RWPE2 (cell line): ENCODE measurements around the gene ANK2.

Experiments
- ATAC-seq: fragments of 200-7000 bp; cut with Tn5 transposase; 3 replicates; pipeline ENCODE4 v1.9.1; 2021; ENCODE audit warnings: low read depth
- DNase-seq: peaks from one replicate; pipeline ENCODE4 v3.0.0-alpha.2; 2020; ENCODE audit warnings: low spot score
- H3K27ac ChIP-seq: fragments of 450-650 bp; 2 replicates; pipeline ENCODE4 v1.5.1; 2017; ENCODE audit warnings: mild to moderate bottlenecking; ENCODE audit not compliant: poor library complexity, severe bottlenecking
- H3K27me3 ChIP-seq: fragments of 250-450 bp; sonication (Bioruptor Pico); 2 replicates; pipeline ENCODE4 v1.5.1; 2021; ENCODE audit warnings: mild to moderate bottlenecking, moderate library complexity; ENCODE audit not compliant: insufficient read depth, poor library complexity, severe bottlenecking
- H3K36me3 ChIP-seq: fragments of 250-450 bp; sonication (Bioruptor Pico); 2 replicates; pipeline ENCODE4 v1.5.1; 2020; ENCODE audit warnings: low read depth, mild to moderate bottlenecking, moderate library complexity
- H3K4me1 ChIP-seq: fragments of 250-450 bp; sonication (Bioruptor Pico); 2 replicates; pipeline ENCODE4 v1.5.1; 2021; ENCODE audit warnings: mild to moderate bottlenecking, moderate library complexity; ENCODE audit not compliant: insufficient read depth, poor library complexity, severe bottlenecking
- H3K4me3 ChIP-seq: fragments of 250-450 bp; sonication (Bioruptor Pico); 2 replicates; pipeline ENCODE4 v1.5.1; 2021; ENCODE audit warnings: mild to moderate bottlenecking, moderate library complexity; ENCODE audit not compliant: severe bottlenecking
- H3K9me3 ChIP-seq: fragments of 250-450 bp; sonication (Bioruptor Pico); 2 replicates; pipeline ENCODE4 v1.5.1; 2021; ENCODE audit warnings: mild to moderate bottlenecking, moderate library complexity; ENCODE audit not compliant: severe bottlenecking
- CTCF ChIP-seq: fragments of 450-650 bp; IDR thresholded peaks from one replicate; pipeline ENCODE4 v1.5.1; 2017; ENCODE audit warnings: mild to moderate bottlenecking, moderate library complexity; ENCODE audit not compliant: poor library complexity, severe bottlenecking

Gene ANK2

GRCh38 chr4:113049421-113050370, at the start of gene ANK2:
ANK2 (plus strand) TSS chr4:113049653; CDS start chr4:113049729, 76 bp downstream.
- no peak for TF ChIP-seq CTCF
- DNase-seq (no peak), ATAC-seq (0 out of 3 replicates have a peak, but pooled peaks have one; percentile 23)
- Histone ChIP-seq H3K4me3 (no peak within 1 kb of the TSS), H3K4me1 (no peaks in the 10 kb centered on the region), H3K9me3 (no peaks in the 10 kb centered on the region), H3K27me3 (no peaks in the 10 kb centered on the region), H3K27ac (no peak within 1 kb of the TSS), H3K36me3 (no peaks in the 10 kb centered on the region)

GRCh38 chr4:113003841-113004240, 45.6 kb upstream of the ANK2 start:
- Histone ChIP-seq H3K36me3 (no peaks in the 10 kb centered on the region), H3K9me3 (no peaks in the 10 kb centered on the region), H3K4me3 (no peak overlapping the region), H3K27ac (no peak overlapping the region), H3K4me1 (no peaks in the 10 kb centered on the region), H3K27me3 (no peaks in the 10 kb centered on the region)
- no peak for TF ChIP-seq CTCF
- DNase-seq (no peak), ATAC-seq (peak; percentile 21; the same call in 1 of the 3 replicates)

GRCh38 chr4:113004655-113005054, 44.8 kb upstream of the ANK2 start:
- TF ChIP-seq CTCF = no peak
- Histone ChIP-seq H3K9me3 (no peaks in the 10 kb centered on the region), H3K36me3 (no peaks in the 10 kb centered on the region), H3K27ac (no peak overlapping the region), H3K27me3 (no peaks in the 10 kb centered on the region), H3K4me3 (no peak overlapping the region), H3K4me1 (no peaks in the 10 kb centered on the region)
- no peak for DNase-seq
- ATAC-seq = no peak

- H3K27me3 ChIP-seq = no peaks in the 10 kb centered on the region
- H3K4me3 ChIP-seq = no peak overlapping the region
- H3K4me1 ChIP-seq = no peaks in the 10 kb centered on the region
- no peak for ATAC-seq
- TF ChIP-seq CTCF = no peak
- H3K36me3 ChIP-seq = no peaks in the 10 kb centered on the region
- H3K27ac ChIP-seq = no peak overlapping the region
- H3K9me3 ChIP-seq = no peaks in the 10 kb centered on the region
- no peak for DNase-seq
Measured at GRCh38 chr4:113006632-113007031, 42.8 kb upstream of the ANK2 start.

GRCh38 chr4:113007151-113007550, 42.3 kb upstream of the ANK2 start:
- Histone ChIP-seq H3K4me3 (no peak overlapping the region), H3K4me1 (no peaks in the 10 kb centered on the region), H3K36me3 (no peaks in the 10 kb centered on the region), H3K27me3 (no peaks in the 10 kb centered on the region), H3K9me3 (no peaks in the 10 kb centered on the region), H3K27ac (no peak overlapping the region)
- ATAC-seq = no peak
- no peak for TF ChIP-seq CTCF
- no peak for DNase-seq
